ENCODE data around the gene ITGAL. TPM values are rescaled to one million over a fixed set of nuclear protein-coding genes. Genes with fewer than 3 reads are reported as not detected.

The ITGAL gene
- total and polyA plus RNA-seq, 2 of the 13 experiments (the other 11 are each of a cell fraction or from before 2014, with no cell fraction given) = 0.86 to 1.2 TPM

DNA sequence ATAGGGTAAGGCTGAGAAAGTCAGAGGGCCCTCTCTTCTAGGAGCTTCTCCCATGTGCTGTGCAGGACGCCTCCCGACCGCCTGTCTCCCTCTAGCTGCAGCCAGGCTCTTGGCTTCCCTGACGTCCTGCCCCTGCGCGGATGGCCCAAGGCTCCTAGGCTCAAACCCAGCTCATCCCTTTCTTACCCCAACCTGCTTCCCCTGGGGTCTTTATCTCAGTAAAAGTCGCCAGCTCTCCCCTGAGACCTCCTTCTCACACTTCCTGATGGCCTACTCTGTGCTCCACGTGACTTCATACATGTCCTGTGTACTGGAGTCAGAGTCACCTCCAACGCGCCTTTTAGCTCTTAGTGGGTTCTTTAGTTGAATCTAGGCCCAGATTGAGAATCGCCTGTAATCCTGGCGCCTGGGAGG is 63.2 kb downstream of the ITGAL start (continued):
- TF ChIP-seq, protein P1, sequence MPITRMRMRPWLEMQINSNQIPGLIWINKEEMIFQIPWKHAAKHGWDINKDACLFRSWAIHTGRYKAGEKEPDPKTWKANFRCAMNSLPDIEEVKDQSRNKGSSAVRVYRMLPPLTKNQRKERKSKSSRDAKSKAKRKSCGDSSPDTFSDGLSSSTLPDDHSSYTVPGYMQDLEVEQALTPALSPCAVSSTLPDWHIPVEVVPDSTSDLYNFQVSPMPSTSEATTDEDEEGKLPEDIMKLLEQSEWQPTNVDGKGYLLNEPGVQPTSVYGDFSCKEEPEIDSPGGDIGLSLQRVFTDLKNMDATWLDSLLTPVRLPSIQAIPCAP (CRISPR knock-in tag; IDR thresholded peaks at IDR 0.05; ENCODE audit: low read depth) = no peak
- no peak for TF ChIP-seq ZNF432 (CRISPR knock-in tag; IDR thresholded peaks at IDR 0.05; ENCODE audit: borderline replicate concordance)
- TF ChIP-seq ZNF350 (CRISPR knock-in tag; IDR thresholded peaks at IDR 0.05; ENCODE audit: borderline replicate concordance, low read depth) = no peak
- peak; percentile 87; the same call in 1 of the 2 replicates for TF ChIP-seq ZNF792 (CRISPR knock-in tag; IDR thresholded peaks at IDR 0.05)
- TF ChIP-seq ZBTB38 (CRISPR knock-in tag; IDR thresholded peaks at IDR 0.05) = peak; percentile 100
- TF ChIP-seq KLF15 (CRISPR knock-in tag; IDR thresholded peaks at IDR 0.05; ENCODE audit: borderline replicate concordance) = 0 out of 2 replicates have a peak, but pooled peaks have one; percentile 45
- TF ChIP-seq ZNF317 (CRISPR knock-in tag; IDR thresholded peaks at IDR 0.05) = peak; percentile 66; the same call in 1 of the 2 replicates
- TF ChIP-seq ZNF768 (CRISPR knock-in tag; IDR thresholded peaks at IDR 0.05) = peak; percentile 64; the same call in 1 of the 2 replicates
- 0 out of 2 replicates have a peak, but pooled peaks have one; percentile 2 for TF ChIP-seq CHCHD3 (CRISPR knock-in tag; IDR thresholded peaks at IDR 0.05)
- TF ChIP-seq, protein P2, sequence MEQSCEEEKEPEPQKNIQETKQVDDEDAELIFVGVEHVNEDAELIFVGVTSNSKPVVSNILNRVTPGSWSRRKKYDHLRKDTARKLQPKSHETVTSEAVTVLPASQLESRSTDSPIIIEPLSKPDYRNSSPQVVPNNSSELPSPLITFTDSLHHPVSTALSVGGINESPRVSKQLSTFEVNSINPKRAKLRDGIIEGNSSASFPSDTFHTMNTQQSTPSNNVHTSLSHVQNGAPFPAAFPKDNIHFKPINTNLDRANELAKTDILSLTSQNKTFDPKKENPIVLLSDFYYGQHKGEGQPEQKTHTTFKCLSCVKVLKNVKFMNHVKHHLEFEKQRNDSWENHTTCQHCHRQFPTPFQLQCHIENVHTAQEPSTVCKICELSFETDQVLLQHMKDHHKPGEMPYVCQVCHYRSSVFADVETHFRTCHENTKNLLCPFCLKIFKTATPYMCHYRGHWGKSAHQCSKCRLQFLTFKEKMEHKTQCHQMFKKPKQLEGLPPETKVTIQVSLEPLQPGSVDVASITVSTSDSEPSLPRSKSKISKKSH (CRISPR knock-in tag; IDR thresholded peaks at IDR 0.05; ENCODE audit: borderline replicate concordance) = peak; percentile 82; the same call in 1 of the 2 replicates
- TF ChIP-seq SMC3 (IDR thresholded peaks at IDR 0.05; ENCODE audit: low read length) = peak; percentile 57
- TF ChIP-seq, protein P3, sequence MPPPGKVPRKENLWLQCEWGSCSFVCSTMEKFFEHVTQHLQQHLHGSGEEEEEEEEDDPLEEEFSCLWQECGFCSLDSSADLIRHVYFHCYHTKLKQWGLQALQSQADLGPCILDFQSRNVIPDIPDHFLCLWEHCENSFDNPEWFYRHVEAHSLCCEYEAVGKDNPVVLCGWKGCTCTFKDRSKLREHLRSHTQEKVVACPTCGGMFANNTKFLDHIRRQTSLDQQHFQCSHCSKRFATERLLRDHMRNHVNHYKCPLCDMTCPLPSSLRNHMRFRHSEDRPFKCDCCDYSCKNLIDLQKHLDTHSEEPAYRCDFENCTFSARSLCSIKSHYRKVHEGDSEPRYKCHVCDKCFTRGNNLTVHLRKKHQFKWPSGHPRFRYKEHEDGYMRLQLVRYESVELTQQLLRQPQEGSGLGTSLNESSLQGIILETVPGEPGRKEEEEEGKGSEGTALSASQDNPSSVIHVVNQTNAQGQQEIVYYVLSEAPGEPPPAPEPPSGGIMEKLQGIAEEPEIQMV (CRISPR knock-in tag; IDR thresholded peaks at IDR 0.05; ENCODE audit: low read depth) = peak; percentile 86; the same call in 1 of the 2 replicates
- 0 out of 2 replicates have a peak, but pooled peaks have one; percentile 33 for TF ChIP-seq KMT2B (CRISPR knock-in tag; IDR thresholded peaks at IDR 0.05)
- TF ChIP-seq IRF2 (CRISPR knock-in tag; IDR thresholded peaks at IDR 0.05) = 0 out of 2 replicates have a peak, but pooled peaks have one; percentile 29
- TF ChIP-seq SMAD1 (CRISPR knock-in tag; IDR thresholded peaks at IDR 0.05; ENCODE audit: borderline replicate concordance, low read depth) = no peak; the same call in 1 of the 2 replicates
- TF ChIP-seq SOX5 (CRISPR knock-in tag; IDR thresholded peaks at IDR 0.05; ENCODE audit: borderline replicate concordance) = peak; percentile 42; the same call in 1 of the 2 replicates
- no peak for TF ChIP-seq ZNF629 (CRISPR knock-in tag; conservative IDR thresholded peaks at IDR 0.05)
- TF ChIP-seq, protein P4, sequence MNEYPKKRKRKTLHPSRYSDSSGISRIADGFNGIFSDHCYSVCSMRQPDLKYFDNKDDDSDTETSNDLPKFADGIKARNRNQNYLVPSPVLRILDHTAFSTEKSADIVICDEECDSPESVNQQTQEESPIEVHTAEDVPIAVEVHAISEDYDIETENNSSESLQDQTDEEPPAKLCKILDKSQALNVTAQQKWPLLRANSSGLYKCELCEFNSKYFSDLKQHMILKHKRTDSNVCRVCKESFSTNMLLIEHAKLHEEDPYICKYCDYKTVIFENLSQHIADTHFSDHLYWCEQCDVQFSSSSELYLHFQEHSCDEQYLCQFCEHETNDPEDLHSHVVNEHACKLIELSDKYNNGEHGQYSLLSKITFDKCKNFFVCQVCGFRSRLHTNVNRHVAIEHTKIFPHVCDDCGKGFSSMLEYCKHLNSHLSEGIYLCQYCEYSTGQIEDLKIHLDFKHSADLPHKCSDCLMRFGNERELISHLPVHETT (CRISPR knock-in tag; conservative IDR thresholded peaks at IDR 0.05) = 0 out of 2 replicates have a peak, but pooled peaks have one; percentile 38
- TF ChIP-seq HMG20B (CRISPR knock-in tag; conservative IDR thresholded peaks at IDR 0.05) = no peak
- TF ChIP-seq ZNF564 (CRISPR knock-in tag; IDR thresholded peaks at IDR 0.05) = 0 out of 2 replicates have a peak, but pooled peaks have one; percentile 48
- no peak for TF ChIP-seq NR2F6 (IDR thresholded peaks at IDR 0.05)
- peak; percentile 45; the same call in 1 of the 2 replicates for TF ChIP-seq NR2F6 (CRISPR knock-in tag; IDR thresholded peaks at IDR 0.05)
- TF ChIP-seq ZNF776 (CRISPR knock-in tag; IDR thresholded peaks at IDR 0.05) = no peak
- no peak for TF ChIP-seq PHF20 (CRISPR knock-in tag; IDR thresholded peaks at IDR 0.05)
